KBM-7 (cell line): ENCODE results near the gene HNRNPUL1.

Source experiments
- DNase-seq: peaks from one replicate; pipeline ENCODE4 v3.0.0-alpha.2; 2015
- in situ Hi-C: fragments of 300-500 bp; cut with MboI; formaldehyde crosslinking; loops from 2 replicates; pipeline ENCODE4 v1.14.3; 2020; ENCODE audit warnings: low sequenced_read_pairs, low pct_unique_long_range_greater_than_20kb, mixed read lengths

HNRNPUL1 gene

GRCh38 chr19:41321600-41322270 is 57.6 kb downstream of the HNRNPUL1 start:
- peak; percentile 44 for DNase-seq
- in situ Hi-C loops: no loop called here

- in situ Hi-C loops: no loop called here
- no peak for DNase-seq
These were observed 58.3 kb downstream of the HNRNPUL1 start for GRCh38 chr19:41322451-41322850.

- in situ Hi-C loops: no loop called here
These were observed 58.9 kb downstream of the HNRNPUL1 start for GRCh38 chr19:41323023-41323422.

GRCh38 chr19:41323430-41324125 is 59.4 kb downstream of the HNRNPUL1 start:
- peak; percentile 93 for DNase-seq
- in situ Hi-C loops: no loop called here

More at GRCh38 chr19:41323023-41323422, 58.9 kb downstream of the HNRNPUL1 start:
- DNase-seq: no peak

- DNase-seq: no peak
- in situ Hi-C loops: no loop called here
These were observed 60.1 kb downstream of the HNRNPUL1 start for GRCh38 chr19:41324231-41324702.

GRCh38 chr19:41324921-41325639 is 60.9 kb downstream of the HNRNPUL1 start:
- in situ Hi-C loops: no loop called here
- no peak for DNase-seq

- in situ Hi-C loops: no loop called here
- DNase-seq: no peak
These were observed 61.4 kb downstream of the HNRNPUL1 start for GRCh38 chr19:41325640-41325946.

- DNase-seq: no peak
- in situ Hi-C loops: no loop called here
These were observed 62.0 kb downstream of the HNRNPUL1 start for GRCh38 chr19:41325947-41326706.

- DNase-seq: no peak
- in situ Hi-C loops: no loop called here
These were observed 63.0 kb downstream of the HNRNPUL1 start for GRCh38 chr19:41327076-41327575.

- DNase-seq: peak; percentile 87
- in situ Hi-C loops: no loop called here
These were observed 63.5 kb downstream of the HNRNPUL1 start for GRCh38 chr19:41327576-41328156.

- no peak for DNase-seq
- in situ Hi-C loops: no loop called here
These were observed 64.1 kb downstream of the HNRNPUL1 start for GRCh38 chr19:41328157-41328841.

GRCh38 chr19:41328842-41329225 is 64.7 kb downstream of the HNRNPUL1 start:
- in situ Hi-C loops: no loop called here
- DNase-seq: peak; percentile 81

- in situ Hi-C loops: no loop called here
- DNase-seq: no peak
These were observed 66.3 kb downstream of the HNRNPUL1 start for GRCh38 chr19:41330481-41330880.

- no peak for DNase-seq
- in situ Hi-C loops: no loop called here
These were observed 66.9 kb downstream of the HNRNPUL1 start for GRCh38 chr19:41330946-41331678.

GRCh38 chr19:41332000-41332399 is 67.8 kb downstream of the HNRNPUL1 start:
- no peak for DNase-seq
- in situ Hi-C loops: no loop called here

- DNase-seq: no peak
- in situ Hi-C loops: no loop called here
These were observed 68.3 kb downstream of the HNRNPUL1 start for GRCh38 chr19:41332468-41332867.

- in situ Hi-C loops: no loop called here
- peak; percentile 72 for DNase-seq
These were observed 70.6 kb downstream of the HNRNPUL1 start for GRCh38 chr19:41334793-41335192.

- DNase-seq: no peak
- in situ Hi-C loops: no loop called here
These were observed 71.3 kb downstream of the HNRNPUL1 start for GRCh38 chr19:41335467-41335866.
